SKM-1 (cell line): ENCODE data around the gene KRT15.

Experiments used
- DNase-seq: peaks from one replicate; lab custom pipeline; 2025; ENCODE audit not compliant: unreplicated experiment; lab: John Stamatoyannopoulos, UW

The KRT15 gene

GRCh38 chr17:41483991-41484826 is 34.5 kb downstream of the KRT15 start:
- DNase-seq = no peak

DNA sequence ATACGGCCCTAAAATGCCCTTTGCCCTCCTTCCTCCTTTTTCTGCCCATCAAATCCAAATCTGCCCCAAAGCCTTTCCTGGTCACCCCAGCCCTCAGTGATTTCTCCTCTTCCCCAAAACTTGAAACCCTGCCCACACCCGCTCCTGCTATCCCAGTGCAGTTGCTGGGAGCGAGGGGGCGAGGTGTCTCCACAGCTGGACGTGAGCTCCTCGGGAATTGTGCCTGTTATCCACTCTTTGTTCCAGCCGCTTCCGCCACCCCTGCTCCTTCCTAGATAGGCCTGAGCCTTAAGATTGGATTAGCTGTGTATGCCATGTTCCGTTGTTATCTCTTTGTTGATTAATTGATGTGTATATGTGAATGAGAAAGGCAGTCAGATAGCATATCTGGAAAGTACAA is 35.2 kb downstream of the KRT15 start:
- DNase-seq = no peak

DNA sequence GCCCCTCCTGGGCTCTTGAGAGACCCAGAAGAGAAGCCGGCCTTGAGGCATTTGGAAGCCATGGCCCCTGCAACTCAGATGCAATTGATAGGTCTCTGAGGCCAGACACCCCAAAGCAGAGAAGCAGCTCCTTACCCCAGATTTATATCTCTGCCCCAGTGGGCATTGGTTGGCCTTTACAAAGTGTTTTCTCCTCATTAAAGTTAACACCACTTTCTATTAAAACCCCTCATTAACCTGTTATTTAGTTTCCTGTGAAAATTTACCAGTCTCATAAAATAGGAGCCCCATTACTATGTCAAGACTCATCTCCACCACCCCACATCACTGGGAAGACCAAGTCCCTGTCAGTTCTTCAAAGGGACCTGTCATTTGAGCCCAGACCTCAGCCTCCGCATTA is 37.7 kb downstream of the KRT15 start, which contains the start of gene KRT35:
Gene KRT35 (minus strand): TSS at position 116 of the 400 bp plus-strand sequence. CDS start 54 bp downstream, at position 62.
- DNase-seq = no peak

- no peak for DNase-seq
These were observed 38.1 kb downstream of the KRT15 start for GRCh38 chr17:41480581-41480980.

GRCh38 chr17:41480136-41480535 is 38.6 kb downstream of the KRT15 start:
- peak; percentile 11 for DNase-seq

DNA sequence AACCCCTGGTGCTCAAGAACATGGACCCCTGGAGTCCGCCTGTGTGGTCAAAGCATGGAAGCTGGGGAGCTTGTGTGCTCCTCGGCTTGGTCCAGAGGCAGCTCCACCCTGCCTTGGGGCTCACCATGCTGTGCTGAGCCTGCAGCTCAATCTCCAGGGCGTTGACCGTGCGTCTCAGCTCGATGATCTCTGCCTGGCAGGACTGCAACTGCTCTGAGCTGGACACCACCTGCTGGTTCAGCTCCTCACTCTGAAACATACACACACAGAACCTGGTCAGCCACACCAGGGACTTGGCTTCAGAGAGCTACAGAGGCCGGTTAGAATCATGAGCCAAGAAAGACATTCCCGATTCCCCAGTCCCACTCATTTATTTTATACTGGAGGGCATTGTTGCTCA is 40.5 kb downstream of the KRT15 start:
- DNase-seq = no peak

DNA sequence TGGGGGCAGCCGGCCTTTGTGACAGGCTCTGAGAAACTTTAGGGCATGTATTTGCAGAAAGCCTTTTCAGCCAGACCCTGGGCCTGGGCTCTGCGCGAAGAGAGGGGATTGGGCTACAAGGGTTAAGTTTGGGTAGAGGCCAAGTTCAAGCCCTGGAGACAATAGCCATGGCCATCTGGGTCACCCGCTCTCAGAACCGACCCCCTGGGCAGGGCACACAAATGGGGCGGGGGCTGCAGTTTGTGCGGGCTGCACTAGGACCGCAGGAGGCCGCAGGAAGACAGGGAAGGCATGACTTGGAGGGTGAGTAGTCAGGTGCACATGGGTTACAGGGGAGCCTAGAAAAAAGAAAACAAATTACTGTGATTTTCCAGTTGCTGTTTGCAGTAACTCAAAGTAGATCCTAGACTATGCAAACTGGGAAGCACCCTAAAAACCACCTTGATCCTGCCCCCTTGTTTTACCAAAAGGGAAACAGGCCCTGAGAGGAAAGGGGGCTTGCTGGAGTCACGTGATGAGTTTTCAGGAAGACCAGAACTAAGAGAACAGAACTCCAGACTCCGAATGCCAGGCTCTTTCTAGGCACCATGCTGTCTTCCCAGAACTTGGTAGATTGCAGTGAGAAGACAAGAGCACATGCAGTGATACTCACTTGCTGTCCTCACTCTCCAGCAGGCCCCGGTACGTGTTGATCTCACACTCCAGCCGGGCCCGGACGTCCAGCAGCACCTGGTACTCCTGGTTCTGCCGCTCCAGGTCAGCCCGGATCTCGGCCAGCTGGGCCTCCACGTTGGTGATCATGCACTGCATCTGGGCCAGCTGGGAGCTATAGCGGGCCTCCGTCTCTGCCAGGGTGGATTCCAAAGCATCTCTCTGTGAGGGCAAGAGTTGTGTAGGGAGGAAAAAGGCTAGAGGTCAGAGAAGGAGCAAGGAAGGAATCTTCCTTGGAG is 41.5 kb downstream of the KRT15 start:
- no peak for DNase-seq

DNA sequence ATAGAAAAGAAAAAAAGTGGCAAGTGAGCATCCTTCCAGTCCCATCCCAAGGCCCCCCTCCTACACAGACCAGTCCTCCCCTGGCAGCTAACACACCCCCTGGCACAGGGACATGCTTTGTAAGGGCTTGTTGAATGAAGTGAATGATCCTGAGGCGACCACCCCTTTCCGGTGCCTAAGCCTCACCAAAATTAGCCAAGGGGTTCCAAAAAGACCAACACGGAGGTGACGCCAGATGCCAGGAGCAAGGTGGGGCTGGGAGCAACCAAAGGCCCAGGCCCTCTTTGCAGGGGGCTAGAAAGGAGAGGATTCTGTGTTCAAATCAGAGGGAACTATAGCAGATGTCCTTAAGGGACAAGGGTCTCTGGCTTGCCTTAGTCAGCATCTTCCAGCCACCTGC is 43.3 kb downstream of the KRT15 start:
- no peak for DNase-seq

DNA sequence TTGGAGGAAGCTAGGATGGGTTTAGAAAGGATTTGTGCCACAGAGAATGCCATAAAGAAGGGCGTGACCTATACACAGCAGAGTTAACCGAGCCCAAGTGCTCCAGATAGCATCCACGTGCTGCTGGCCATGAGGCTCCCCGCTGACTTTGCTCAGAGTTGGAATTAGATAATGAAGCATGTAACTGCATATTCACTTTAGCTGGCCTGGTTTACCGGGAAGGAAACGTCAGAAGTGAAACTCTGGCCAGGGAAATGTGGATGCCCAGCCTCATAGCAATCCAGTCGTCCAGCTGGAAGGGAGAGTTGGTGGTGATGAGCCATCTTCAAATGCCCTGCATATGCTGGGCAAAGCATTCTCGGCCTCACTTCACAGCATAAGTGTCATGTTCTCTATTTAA is 43.8 kb downstream of the KRT15 start:
- DNase-seq = no peak

GRCh38 chr17:41468346-41468745 is 50.3 kb downstream of the KRT15 start:
- DNase-seq = no peak

DNA sequence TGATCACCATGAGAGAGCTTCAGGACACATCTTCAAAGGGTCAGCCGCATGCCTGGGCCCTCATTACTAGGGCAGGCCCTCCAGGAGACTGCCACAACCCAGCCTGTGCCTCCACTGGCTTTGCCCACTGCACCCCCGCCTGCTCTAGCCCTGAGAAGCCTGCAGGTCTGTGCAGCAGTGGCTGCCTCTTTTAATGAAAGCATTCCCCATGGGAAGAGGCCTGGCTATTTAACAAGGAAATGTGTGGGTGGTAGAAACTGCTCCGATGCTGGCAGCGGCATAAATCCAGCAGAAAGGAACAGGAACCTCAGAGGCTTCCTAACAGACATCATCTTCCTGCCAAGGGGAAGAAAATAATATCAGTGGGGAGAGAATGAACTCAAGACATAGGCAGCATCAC is 51.1 kb downstream of the KRT15 start:
- no peak for DNase-seq

DNA sequence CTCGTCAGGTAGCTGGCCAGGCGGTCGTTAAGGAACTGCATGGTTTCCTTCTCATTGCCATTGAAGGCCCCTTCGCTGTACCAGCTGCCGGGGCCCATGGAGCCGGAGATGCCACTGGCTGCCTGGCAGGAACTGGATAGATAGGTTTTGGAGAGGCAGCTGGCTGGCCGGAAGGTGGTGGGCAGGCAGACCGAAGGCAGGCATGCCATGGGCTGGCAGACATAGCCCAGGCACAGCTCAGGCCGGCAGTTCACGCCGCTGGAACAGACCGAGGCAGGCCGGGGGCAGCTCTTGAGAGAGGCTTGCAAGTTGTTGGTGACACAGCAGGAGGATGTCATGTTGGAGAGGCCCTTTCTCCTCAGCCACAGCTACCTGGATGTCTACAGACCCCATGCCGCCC is 51.7 kb downstream of the KRT15 start, which contains the start of gene KRT32:
Gene KRT32 (minus strand): TSS at position 399 of the 400 bp plus-strand sequence. CDS start 61 bp downstream, at position 338.
- DNase-seq = no peak

GRCh38 chr17:41464682-41465081 is 54.0 kb downstream of the KRT15 start:
- DNase-seq = no peak

GRCh38 chr17:41464173-41464572 is 54.5 kb downstream of the KRT15 start:
- no peak for DNase-seq

- DNase-seq = no peak
These were observed 54.9 kb downstream of the KRT15 start for GRCh38 chr17:41463746-41464145.
